K562 (cell line): ENCODE data around the gene ATAD2B. TPM values are rescaled to one million over a fixed set of nuclear protein-coding genes. Genes with fewer than 3 reads are reported as not detected.

ENCODE experiments used
- ATAC-seq: fragments of 200-7000 bp; cut with Tn5 transposase; 3 replicates; pipeline ENCODE4 v1.9.1; 2020; ENCODE audit warnings: moderate library complexity
- BruUV-seq: library from RNA; stranded (reverse); fragments of 400-500 nt; replicated peaks from 2 replicates; lab custom pipeline; 2021; lab: Mats Ljungman, UMichigan
- CTCF ChIA-PET: fragments of 300-600 bp; formaldehyde crosslinking; extraction: SDS; loops from one replicate; lab custom pipeline; 2021; ENCODE audit warnings: low intra/inter-chr PET ratio; lab: Yijun Ruan, JAX
- POLR2A ChIA-PET: fragments of 300-600, 350-650 bp; sonication (Branson Sonifier 250); formaldehyde crosslinking; extraction: SDS; loops from one replicate; lab custom pipeline; 2021; ENCODE audit warnings: antibody characterized with exemption, inconsistent platforms; lab: Yijun Ruan, JAX
- DNase-seq, 4 experiments: peaks; one replicate each; pipeline versions ENCODE4 v3.0.0 to v3.0.0-alpha.2; 2011 to 2018; ENCODE audit warnings: low spot score in 3 of 4, mixed read lengths in 3 of 4; ENCODE audit errors: extremely low read depth in 1 of 4
- FAIRE-seq: peaks from 2 replicates; lab custom pipeline; 2011; peaks lifted over from hg19 to GRCh38; lab: Jason Lieb, UNC
- H2AFZ ChIP-seq: 2 replicates; pipeline ENCODE4 v1.6.0; 2011; ENCODE audit warnings: low read depth, low read length, control low read depth, inconsistent platforms
- H3K27ac ChIP-seq: fragments of 200-600 bp; 3 replicates; pipeline ENCODE4 v1.8.0; 2011; ENCODE audit warnings: low read depth, mild to moderate bottlenecking, control low read depth, inconsistent platforms, low read length, moderate library complexity, mixed read lengths; ENCODE audit errors: extremely low read depth
- H3K27me3 ChIP-seq, 2 experiments: fragments of 300-600 bp in 1 of 2; 2 replicates in 1 of 2; 3 replicates in 1 of 2; pipeline versions ENCODE4 v1.6.0 to v1.8.0; 2011; ENCODE audit warnings: inconsistent platforms in 2 of 2, low read length in 2 of 2, mild to moderate bottlenecking in 1 of 2, mixed read lengths in 1 of 2, moderate library complexity in 1 of 2; ENCODE audit not compliant: control insufficient read depth in 2 of 2, insufficient read depth in 2 of 2
- H3K36me3 ChIP-seq: fragments of 300-600 bp; 3 replicates; pipeline ENCODE4 v1.8.0; 2011; ENCODE audit warnings: mild to moderate bottlenecking, low read length, inconsistent platforms; ENCODE audit not compliant: control insufficient read depth, insufficient read depth
- H3K4me1 ChIP-seq, 2 experiments: fragments of 200-600 bp in 1 of 2; replicated peaks in 1 of 2; 2 replicates in 1 of 2; 3 replicates in 1 of 2; pipeline versions ENCODE4 v1.5.1 to v1.8.0; 2011; ENCODE audit warnings: inconsistent platforms in 2 of 2, low read length in 2 of 2, mild to moderate bottlenecking in 1 of 2, mixed read lengths in 1 of 2, moderate library complexity in 1 of 2; ENCODE audit not compliant: control insufficient read depth in 2 of 2, insufficient read depth in 2 of 2
- H3K4me2 ChIP-seq: 2 replicates; pipeline ENCODE4 v1.6.1; 2011; ENCODE audit warnings: low read length, control low read depth, inconsistent platforms, mixed read lengths; ENCODE audit not compliant: insufficient read depth
- H3K4me3 ChIP-seq: fragments of 200-600 bp; sonication (generic), shearing (Covaris generic); 2 replicates; pipeline ENCODE4 v1.5.1; 2016; ENCODE audit warnings: control low read depth, inconsistent platforms
- H3K79me2 ChIP-seq: fragments of 200-600 bp; 3 replicates; pipeline ENCODE4 v1.8.0; 2011; ENCODE audit warnings: low read length, inconsistent platforms; ENCODE audit not compliant: control insufficient read depth, insufficient read depth
- H3K9ac ChIP-seq, 2 experiments: 2 replicates each; pipeline versions ENCODE4 v1.6.0 to v1.6.1; 2011; ENCODE audit warnings: low read depth in 2 of 2, low read length in 2 of 2, control low read depth in 1 of 2, inconsistent platforms in 1 of 2, mild to moderate bottlenecking in 1 of 2, mixed read lengths in 1 of 2; ENCODE audit not compliant: insufficient read depth in 1 of 2
- H3K9me1 ChIP-seq: one replicate; pipeline ENCODE4 v1.6.0; 2011; ENCODE audit warnings: inconsistent platforms, mild to moderate bottlenecking, low read length, moderate library complexity; ENCODE audit not compliant: control insufficient read depth, insufficient read depth
- H3K9me3 ChIP-seq: replicated peaks from 2 replicates; pipeline ENCODE4 v1.5.1; 2011; ENCODE audit warnings: low read depth, low read length, inconsistent platforms; ENCODE audit not compliant: control insufficient read depth, insufficient read depth
- H4K20me1 ChIP-seq: replicated peaks from 2 replicates; pipeline ENCODE4 v1.6.1; 2011; ENCODE audit warnings: low read length, inconsistent platforms, mixed read lengths; ENCODE audit not compliant: control insufficient read depth, insufficient read depth
- CBX8 ChIP-seq: fragments of 200-600 bp; sonication (generic); IDR thresholded peaks from 2 replicates; pipeline ENCODE4 v1.6.1; 2012; ENCODE audit warnings: borderline replicate concordance, mixed run types, low read depth, mild to moderate bottlenecking, moderate library complexity, mixed read lengths, low read length, control low read depth, inconsistent platforms; ENCODE audit not compliant: poor library complexity, severe bottlenecking; ENCODE audit errors: extremely low read depth
- CHD1 ChIP-seq: fragments of 200-600 bp; sonication (generic); IDR thresholded peaks from one replicate; pipeline ENCODE4 v1.6.1; 2012; ENCODE audit warnings: mild to moderate bottlenecking, moderate library complexity, low read length, inconsistent platforms
- CXXC5 ChIP-seq: fragments of 250-450 bp; sonication (Bioruptor Pico); IDR thresholded peaks from 2 replicates; pipeline ENCODE4 v1.8.0; 2022; ENCODE audit warnings: inconsistent platforms, mild to moderate bottlenecking, moderate library complexity
- EHMT2 ChIP-seq: fragments of 450-650 bp; IDR thresholded peaks from 2 replicates; pipeline ENCODE4 v1.6.1; 2018; ENCODE audit warnings: antibody characterized with exemption
- ETV1 ChIP-seq: fragments of 450-650 bp; conservative IDR thresholded peaks from 2 replicates; pipeline ENCODE4 v1.6.1; 2016; ENCODE audit warnings: missing genetic modification characterization, control low read depth, low read depth, missing compliant biosample characterization
- KDM2B ChIP-seq: fragments of 250-450 bp; sonication (Bioruptor Pico); IDR thresholded peaks from 2 replicates; pipeline ENCODE4 v1.8.0; 2021; ENCODE audit warnings: mild to moderate bottlenecking, moderate library complexity
- L3MBTL2 ChIP-seq: fragments of 450-650 bp; IDR thresholded peaks from 2 replicates; pipeline ENCODE4 v1.6.1; 2016; ENCODE audit warnings: mild to moderate bottlenecking, moderate library complexity
- MXD1 ChIP-seq: fragments of 250-450 bp; sonication (Bioruptor Pico); IDR thresholded peaks from 2 replicates; pipeline ENCODE4 v1.8.0; 2021; ENCODE audit warnings: borderline replicate concordance, mild to moderate bottlenecking, moderate library complexity; ENCODE audit not compliant: poor library complexity, severe bottlenecking
- PCBP1 ChIP-seq: fragments of 200-400 bp; formaldehyde crosslinking; IDR thresholded peaks from 2 replicates; pipeline ENCODE4 v1.6.1; 2018; ENCODE audit warnings: mild to moderate bottlenecking, low read depth, low read length; ENCODE audit not compliant: poor library complexity, severe bottlenecking
- RB1 ChIP-seq: fragments of 450-650 bp; IDR thresholded peaks from 2 replicates; pipeline ENCODE4 v1.6.1; 2017; ENCODE audit warnings: low read depth, mild to moderate bottlenecking
- SMAD1 ChIP-seq: fragments of 150-350 bp; IDR thresholded peaks from 2 replicates; pipeline ENCODE4 v1.6.1; 2014; ENCODE audit warnings: low read length, low read depth; ENCODE audit not compliant: partially characterized antibody
- SRF ChIP-seq, 2 experiments: fragments of 250-450, 450-650 bp in 1 of 2; sonication (Bioruptor Pico) in 1 of 2; sonication (generic) in 1 of 2; formaldehyde crosslinking; IDR thresholded peaks; 2 replicates each; pipeline versions ENCODE4 v1.5.0 to v1.5.1; 2020 to 2022; ENCODE audit warnings: mild to moderate bottlenecking in 1 of 2, missing genetic modification reagents in 1 of 2
- SRSF7 ChIP-seq: fragments of 200-400 bp; formaldehyde crosslinking; optimal IDR thresholded peaks from 2 replicates; pipeline ENCODE3; 2017; ENCODE audit warnings: mild to moderate bottlenecking, low read depth, low read length
- U2AF1 ChIP-seq: fragments of 200-400 bp; formaldehyde crosslinking; optimal IDR thresholded peaks from 2 replicates; pipeline ENCODE3; 2017; ENCODE audit warnings: mild to moderate bottlenecking, low read depth, low read length, moderate library complexity
- ZHX1 ChIP-seq: fragments of 150-350 bp; conservative IDR thresholded peaks from 2 replicates; pipeline ENCODE4 v1.6.1; 2014; ENCODE audit warnings: low read length
- ZNF174 ChIP-seq: fragments of 250-450 bp; sonication (Bioruptor Pico); IDR thresholded peaks from 2 replicates; pipeline ENCODE4 v1.4.0; 2020; ENCODE audit warnings: mild to moderate bottlenecking
- ZSCAN32 ChIP-seq: fragments of 450-650 bp; formaldehyde crosslinking; IDR thresholded peaks from 2 replicates; pipeline ENCODE4 v1.4.0; 2020; ENCODE audit warnings: mild to moderate bottlenecking, moderate library complexity
- WGBS: fragments of 100-300 bp; shearing (Covaris generic); methylation state at CpG from one replicate; pipeline ENCODE4 v1.1.6; 2016; ENCODE audit warnings: low coverage, mixed read lengths; ENCODE audit not compliant: insufficient coverage; ENCODE audit errors: missing lambda C conversion rate; 5-methylcytosine and 5-hydroxymethylcytosine counted together
- in situ Hi-C: fragments of 300-500 bp; cut with MboI; formaldehyde crosslinking; loops from 4 replicates; pipeline ENCODE4 v1.15.0; 2018; ENCODE audit warnings: inconsistent platforms, mixed read lengths
- intact Hi-C: fragments of 100-400 bp; cut with micrococcal nuclease; formaldehyde crosslinking; loops from 2 replicates; pipeline ENCODE4 v1.14.2; 2022
- polyA plus RNA-seq, 8 experiments: library from polyadenylated mRNA; depleted of rRNA in 4 of 8; stranded (reverse) in 5 of 8; unstranded in 3 of 8; fragments of >200 nt; fragmentation: Nextera tagmentation in 2 of 8; fragmentation: Illumina TruSeq in 1 of 8; extraction: Ambion mirVana in 2 of 8; extraction: Trizol in 1 of 8; gene quantifications; 2 replicates each; pipeline versions ENCODE4 v1.2.1 to v1.2.3, GENCODE V29; 2011 to 2014; ENCODE audit warnings: inconsistent platforms in 1 of 8, missing spikeins in 1 of 8
- total RNA-seq, 7 experiments: library from RNA; depleted of rRNA in 6 of 7; stranded (reverse); fragments of >200 nt in 6 of 7; fragmentation: Illumina TruSeq in 2 of 7; extraction: Trizol in 2 of 7; gene quantifications; 2 replicates each; pipeline versions ENCODE4 v1.2.1 to v1.2.3, GENCODE V29; 2011 to 2021; ENCODE audit warnings: low replicate concordance in 1 of 7
- TF ChIP-seq, protein P1 (sequence below): fragments of 450-650 bp; conservative IDR thresholded peaks from 2 replicates; pipeline ENCODE4 v1.6.1; 2016; ENCODE audit warnings: missing genetic modification characterization, low read depth, mild to moderate bottlenecking, missing compliant biosample characterization, moderate library complexity

The ATAD2B gene
- total and polyA plus RNA-seq, 9 of the 15 experiments (the other 6 are each of a cell fraction or from before 2014, with no cell fraction given), result 3.2 to 21.6 (median 11.4) TPM

DNA sequence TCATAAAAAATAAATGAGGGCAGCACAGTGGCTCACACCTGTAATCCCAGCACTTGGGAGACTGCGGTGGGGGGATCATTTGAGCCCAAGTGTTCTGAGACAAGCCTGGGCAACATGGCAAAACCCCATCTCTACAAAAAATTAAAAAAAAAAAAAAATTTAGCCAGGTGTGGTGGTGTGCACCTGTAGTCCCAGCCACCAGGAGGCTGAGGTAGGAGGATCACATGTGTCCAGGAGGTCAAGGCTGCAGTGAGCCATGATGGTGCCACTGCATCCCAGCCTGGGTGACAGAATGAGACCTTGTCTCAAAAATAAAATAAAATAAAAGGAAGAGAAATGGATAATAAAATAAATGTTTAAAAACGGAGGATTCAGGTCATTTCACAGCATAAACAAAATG lies 113.5 kb downstream of the ATAD2B start (continued):
- TF ChIP-seq U2AF1, result no peak
- TF ChIP-seq ZHX1, result no peak
- TF ChIP-seq, all 486 proteins: peak for 0

DNA sequence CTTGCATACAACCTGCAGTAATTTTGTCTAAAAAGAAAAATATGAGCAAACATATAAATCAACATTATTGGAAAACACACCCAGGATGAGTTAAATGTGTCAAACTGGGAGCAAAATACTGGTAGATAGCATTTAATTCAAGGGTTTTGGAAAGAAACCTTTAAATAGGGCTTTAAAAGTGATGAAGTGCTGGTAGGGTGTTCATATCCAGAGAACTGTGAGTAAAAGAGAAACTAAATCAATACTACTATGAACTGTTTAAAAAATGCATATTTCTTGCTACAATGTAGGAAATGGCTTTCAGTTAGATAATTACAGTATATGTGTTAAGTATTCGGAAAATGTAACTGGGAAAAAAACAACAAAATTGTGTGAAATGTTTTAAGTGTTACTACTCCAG lies 117.8 kb downstream of the ATAD2B start:
- ATAC-seq (no peak), DNase-seq (no peak), FAIRE-seq (no peak)
- H3K79me2 ChIP-seq, result no peaks in the 10 kb centered on the region
- WGBS, result 80% methylated on average over 1 of the region's 1 CpG
- CTCF ChIA-PET, result no interaction called here
- no peaks in the 10 kb centered on the region for H3K9me3 ChIP-seq
- H4K20me1 ChIP-seq, result no peaks in the 10 kb centered on the region
- H3K9ac ChIP-seq, result no peak overlapping the region
- no TSS peak for BruUV-seq
- no peak overlapping the region for H3K4me3 ChIP-seq
- H3K27ac ChIP-seq, result no peak overlapping the region
- intact Hi-C loops, result no loop called here
- peaks cover 28% of the 10 kb centered on the region for H3K36me3 ChIP-seq
- H3K27me3 ChIP-seq, result no peaks in the 10 kb centered on the region
- in situ Hi-C loops, result no loop called here
- no peak overlapping the region for H3K4me2 ChIP-seq
- POLR2A ChIA-PET, result no interaction called here
- no peaks in the 10 kb centered on the region for H3K9me1 ChIP-seq
- peaks cover 0 to 3% of the 10 kb centered on the region in 2 experiments; a peak in 1 of 5 replicates for H3K4me1 ChIP-seq
- H2AFZ ChIP-seq, result no peak overlapping the region
- TF ChIP-seq ZSCAN32 (CRISPR knock-in tag) (no peak), L3MBTL2 (no peak), KDM2B (CRISPR knock-in tag) (no peak), ETV1 (tag) (no peak), CBX8 (no peak), EHMT2 (no peak), MXD1 (CRISPR knock-in tag) (no peak), PCBP1 (no peak), SRF (CRISPR knock-in tag; IDR thresholded peaks at IDR 0.05) (no peak), ZNF174 (CRISPR knock-in tag) (no peak), CXXC5 (CRISPR knock-in tag) (no peak), RB1 (no peak), CHD1 (no peak), SMAD1 (no peak), SRSF7 (no peak)
- TF ChIP-seq, protein P1, sequence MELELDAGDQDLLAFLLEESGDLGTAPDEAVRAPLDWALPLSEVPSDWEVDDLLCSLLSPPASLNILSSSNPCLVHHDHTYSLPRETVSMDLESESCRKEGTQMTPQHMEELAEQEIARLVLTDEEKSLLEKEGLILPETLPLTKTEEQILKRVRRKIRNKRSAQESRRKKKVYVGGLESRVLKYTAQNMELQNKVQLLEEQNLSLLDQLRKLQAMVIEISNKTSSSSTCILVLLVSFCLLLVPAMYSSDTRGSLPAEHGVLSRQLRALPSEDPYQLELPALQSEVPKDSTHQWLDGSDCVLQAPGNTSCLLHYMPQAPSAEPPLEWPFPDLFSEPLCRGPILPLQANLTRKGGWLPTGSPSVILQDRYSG (tag), result no peak
